ENCODE measurements around the gene MADD.
A peak's percentile ranks its signal among the peaks of the same experiment; 100 is the strongest.

MADD gene

DNA sequence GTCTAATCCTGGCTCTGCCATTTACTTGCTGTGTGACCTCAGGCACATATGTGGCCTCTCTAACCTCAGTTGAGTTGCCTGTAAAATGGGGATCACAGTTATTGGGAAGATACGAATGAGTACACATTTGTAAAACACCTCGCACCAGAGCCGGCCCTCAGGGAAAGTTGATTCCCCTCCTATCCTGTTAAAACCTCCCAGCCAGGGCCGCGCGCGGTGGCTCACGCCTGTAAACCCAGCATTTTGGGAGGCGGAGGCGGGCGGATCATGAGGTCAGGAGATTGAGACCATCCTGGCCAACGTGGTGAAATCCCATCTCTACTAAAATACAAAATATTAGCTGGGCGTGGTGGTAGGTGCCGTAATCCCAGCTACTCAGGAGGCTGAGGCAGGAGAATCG, 90.4 kb downstream of the MADD start:
- DNase-seq: no peak

DNA sequence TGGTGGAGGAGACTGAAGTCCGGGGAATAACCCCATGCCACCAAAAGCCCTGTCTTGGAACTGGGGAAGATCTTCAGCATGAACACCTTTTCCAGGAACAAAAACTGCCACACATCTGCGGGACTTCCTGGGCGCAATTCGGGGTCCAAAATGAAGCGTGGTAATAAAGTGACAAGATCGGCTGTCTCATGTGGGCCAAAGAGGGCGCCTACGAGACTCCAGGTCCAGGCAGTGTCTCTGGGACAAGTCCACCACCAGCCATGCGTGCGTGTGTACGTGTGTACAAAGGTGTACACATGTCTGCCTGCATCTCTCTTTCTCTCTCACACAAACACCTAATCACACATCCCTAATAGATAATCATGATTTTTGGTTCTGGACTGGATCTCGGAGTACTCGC, 91.5 kb downstream of the MADD start:
- no peak for DNase-seq

DNA sequence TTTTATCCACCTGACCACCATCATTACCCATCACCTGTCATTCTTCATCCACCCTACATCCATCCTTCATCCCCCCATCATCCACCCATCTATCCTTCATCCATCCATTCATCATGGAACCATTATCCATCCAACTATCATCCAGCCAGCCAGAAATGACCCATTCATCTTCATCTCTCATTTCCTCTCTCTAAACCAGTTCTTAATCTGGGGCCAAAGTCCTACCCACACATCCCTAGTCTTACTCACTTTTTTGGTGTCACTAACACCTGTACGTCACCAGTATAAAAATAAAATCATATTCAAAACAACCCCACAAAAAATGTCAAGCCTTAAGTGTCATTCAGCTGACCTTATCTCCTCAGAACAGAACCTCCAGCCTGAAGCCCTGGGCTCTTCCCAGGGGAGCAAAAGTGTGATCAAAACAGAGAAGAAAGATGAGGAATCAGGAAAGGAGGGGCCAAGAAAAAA, 96.1 kb downstream of the MADD start:
- DNase-seq: no peak

DNA sequence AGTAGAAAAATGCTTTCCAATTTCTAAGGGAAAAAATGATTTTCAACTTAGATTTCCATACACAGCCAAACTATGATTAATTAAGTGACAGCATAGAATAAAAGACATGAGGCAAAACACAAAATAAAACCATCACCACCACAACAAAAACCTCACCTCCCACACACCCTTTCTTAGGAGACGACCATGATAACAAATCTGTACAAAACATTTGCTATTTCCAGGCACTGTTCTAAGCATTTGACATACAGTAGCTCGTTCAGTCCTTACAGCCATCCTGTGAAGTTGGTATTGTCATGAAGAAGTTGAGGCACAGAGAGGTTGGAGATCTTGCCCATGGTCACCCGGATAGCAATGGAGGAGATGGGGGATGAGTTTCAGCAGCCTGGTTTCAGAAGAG, 99.7 kb downstream of the MADD start:
- DNase-seq: no peak

DNA sequence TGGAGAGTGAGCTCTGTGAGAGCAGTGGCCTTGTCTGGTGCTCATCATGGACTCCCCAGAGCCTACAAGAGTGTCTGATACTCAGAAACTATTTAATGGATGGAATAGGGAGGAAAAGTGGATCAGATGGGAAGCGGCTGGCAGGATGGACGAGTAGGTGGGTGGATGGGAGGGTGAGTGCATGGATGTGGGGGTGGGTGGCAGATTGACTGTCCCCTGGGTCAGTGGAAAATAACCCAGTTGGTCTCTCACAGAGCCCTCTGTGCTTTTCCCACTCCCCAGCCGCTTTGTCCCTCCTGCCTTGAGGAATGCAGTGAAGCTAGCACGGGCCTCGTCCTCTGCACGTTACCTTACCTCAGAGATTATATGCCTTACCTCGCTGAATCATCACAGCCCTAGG, 102.5 kb downstream of the MADD start:
- no peak for DNase-seq

DNA sequence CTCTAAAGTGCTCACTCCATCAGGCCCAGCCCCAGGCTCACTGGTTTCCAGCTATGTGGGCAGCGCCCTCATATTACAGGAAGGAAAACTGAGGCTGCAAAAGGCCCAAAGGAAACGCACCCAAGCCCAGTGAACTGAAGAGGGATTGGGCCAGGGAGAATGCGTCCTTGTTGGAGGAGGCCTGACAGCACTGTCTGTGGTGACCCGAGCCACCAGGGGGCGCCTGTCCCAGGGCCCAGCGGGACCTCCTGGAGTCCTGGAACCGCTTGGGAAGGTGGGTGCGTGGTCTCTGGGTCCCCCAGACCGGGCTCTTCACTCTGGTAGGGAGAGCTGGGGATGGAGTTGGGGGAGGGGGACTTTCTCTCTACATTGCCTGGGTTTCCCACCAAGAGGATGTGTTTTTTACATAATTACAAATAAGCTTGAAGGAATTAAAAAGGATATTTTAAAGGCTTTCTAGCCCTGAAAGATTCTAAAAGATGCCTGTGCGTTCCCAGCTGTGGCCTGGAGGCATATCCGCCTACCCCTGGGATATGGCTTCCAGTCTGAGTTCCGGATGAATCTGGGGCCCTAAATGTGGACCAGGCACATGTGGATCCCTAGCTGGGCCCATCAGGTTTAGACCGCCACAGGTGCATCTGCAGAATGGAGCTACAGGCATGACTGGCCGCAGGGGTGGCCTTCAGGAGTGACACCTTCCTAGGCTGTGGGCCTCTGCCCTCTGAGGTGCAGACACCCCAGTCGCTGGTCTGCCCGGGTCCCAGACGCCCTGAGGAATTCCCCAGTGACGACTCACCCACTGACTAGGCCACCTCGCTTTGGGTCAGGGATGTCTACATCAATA, 104.2 kb downstream of the MADD start:
- peak; percentile 59 for DNase-seq

DNA sequence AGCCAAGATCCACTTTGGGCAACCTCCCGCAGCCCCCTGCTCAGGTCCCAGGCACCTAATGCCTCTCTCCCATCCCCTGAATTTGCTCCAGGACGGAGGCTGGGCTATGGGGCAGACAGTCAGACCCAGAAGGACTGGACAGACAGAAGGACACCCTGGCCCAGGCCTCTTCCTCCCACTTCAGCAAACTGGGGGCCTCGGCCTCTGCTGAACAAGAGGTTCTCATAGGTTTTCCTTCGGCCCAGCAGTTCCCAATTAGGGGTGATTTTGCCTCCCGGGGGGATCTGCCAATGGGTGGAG, 104.7 kb downstream of the MADD start:
- DNase-seq: no peak

DNA sequence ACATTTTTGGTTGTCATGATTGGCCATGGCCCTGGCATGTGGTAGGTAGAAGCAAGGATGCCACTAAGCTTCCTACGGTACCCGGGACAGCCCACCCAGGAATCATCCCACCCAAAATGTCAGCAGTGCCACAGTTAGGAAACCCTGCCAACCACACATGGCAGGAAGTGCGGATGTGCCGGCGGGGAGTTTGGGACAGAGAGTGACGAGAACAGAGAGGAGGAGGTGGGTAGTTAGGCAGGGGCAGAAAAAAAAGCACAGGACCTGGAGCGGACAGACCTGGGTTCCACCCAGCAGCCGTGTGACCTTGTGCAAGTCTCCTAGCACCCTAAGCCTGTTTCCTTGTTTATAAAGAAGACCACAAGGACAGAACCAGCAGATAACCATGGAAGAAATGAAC, 105.1 kb downstream of the MADD start:
- DNase-seq: no peak

DNA sequence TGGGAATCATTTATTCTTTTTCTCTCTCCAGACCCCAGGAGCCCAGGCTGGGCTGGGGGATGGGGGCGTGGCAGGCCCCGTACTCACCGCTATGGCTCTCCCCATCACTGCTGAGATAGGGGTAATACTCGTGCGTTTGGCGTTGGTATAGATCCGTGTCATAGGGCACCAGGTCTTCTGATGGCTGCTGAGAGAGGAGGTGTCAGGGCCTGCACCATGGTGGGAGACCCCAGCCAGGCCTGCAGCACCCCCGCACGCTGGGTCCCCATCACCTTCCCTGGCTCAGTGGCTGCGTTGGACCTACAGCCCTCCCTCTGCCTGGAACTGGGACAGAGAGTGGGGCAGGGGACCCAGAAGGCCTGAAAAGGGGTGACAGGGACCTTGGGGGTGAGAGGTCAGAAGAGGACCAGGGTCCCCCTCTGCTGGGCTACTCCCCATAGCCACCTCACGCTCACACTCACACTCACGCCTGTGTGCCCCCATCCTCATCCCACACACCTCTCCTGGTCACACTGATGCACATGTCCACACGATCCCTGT, 105.7 kb downstream of the MADD start:
- no peak for DNase-seq

DNA sequence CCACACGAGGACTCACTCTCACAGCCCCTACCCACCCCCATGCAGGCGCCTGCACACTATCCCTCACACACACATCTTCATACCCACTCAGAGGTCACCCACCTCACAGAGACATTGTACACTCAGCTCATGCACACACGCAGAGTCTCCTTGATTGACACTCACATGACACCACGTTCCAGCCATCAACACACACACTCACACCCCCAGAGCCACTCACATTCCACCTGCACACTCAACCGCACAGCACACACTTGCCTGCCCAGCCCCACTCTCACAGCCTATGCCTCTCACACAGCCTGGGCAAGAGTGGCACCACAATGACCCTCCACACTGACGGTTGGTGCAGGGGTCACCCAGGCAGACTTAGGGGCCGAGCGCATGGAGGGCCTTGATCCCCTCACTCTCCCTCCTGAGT, 106.2 kb downstream of the MADD start:
- no peak for DNase-seq

DNA sequence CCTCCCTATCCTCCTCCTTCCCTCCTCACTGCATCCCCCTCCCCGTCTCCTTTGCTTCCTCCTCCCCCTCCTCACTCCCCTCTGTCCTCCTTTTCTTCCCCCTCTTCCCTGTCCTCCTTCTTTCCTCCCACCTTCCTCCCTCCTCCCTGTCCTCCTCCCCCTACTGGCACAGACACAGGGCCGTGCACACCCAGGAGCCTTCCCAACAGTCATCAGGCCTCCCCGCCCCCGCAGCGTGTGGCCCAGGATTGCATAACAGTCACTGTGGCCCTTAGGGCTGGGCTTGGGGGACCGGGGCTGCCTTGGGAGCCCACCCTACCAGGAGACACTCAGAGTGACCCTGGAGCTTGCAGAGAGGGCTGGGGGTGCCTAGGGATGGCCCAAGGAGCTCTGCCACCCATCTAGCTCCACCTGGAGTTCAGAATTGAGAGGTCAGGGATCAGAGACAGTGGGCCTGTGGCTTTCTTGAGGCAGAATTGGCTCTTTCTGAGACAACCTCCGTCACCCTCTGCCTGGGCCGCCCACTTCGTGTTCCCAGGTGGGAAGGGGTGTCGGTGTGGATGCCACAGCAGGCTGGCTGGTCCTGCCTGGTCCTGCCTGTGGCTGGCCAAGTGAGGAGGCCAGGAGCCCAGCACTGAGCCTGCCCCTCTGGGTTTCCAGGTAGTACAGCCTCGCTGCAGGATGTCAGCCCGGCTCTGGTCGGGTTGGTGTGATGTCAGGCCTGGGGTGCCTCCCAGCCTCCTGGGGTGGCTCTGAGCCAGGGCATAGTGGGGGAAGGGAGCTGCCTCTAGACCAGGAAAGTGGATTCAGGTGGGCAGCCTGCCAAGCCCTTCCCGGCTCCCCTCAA, 106.8 kb downstream of the MADD start:
- DNase-seq: no peak

DNA sequence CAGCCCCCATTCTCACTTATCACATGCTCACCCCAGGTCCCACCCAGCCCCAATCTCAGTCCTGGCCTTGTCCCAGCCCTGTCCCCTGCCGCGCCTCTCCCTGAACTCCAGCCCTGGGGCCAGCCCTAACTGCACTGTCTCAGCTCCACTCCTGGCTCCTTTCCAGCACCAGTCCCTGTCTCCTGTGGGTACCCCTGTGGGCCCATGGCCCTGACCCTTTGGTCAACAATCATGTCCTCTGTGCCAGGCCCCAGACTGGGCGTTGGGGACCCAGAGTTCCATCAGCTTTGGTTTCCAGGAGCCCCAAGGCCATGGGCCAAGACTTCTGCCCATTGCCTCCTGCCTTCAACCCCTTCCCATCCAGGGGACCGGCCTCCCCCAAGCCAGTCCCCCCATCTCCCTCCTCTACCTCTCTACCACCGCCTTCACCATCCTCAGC, 107.7 kb downstream of the MADD start:
- DNase-seq: no peak

DNA sequence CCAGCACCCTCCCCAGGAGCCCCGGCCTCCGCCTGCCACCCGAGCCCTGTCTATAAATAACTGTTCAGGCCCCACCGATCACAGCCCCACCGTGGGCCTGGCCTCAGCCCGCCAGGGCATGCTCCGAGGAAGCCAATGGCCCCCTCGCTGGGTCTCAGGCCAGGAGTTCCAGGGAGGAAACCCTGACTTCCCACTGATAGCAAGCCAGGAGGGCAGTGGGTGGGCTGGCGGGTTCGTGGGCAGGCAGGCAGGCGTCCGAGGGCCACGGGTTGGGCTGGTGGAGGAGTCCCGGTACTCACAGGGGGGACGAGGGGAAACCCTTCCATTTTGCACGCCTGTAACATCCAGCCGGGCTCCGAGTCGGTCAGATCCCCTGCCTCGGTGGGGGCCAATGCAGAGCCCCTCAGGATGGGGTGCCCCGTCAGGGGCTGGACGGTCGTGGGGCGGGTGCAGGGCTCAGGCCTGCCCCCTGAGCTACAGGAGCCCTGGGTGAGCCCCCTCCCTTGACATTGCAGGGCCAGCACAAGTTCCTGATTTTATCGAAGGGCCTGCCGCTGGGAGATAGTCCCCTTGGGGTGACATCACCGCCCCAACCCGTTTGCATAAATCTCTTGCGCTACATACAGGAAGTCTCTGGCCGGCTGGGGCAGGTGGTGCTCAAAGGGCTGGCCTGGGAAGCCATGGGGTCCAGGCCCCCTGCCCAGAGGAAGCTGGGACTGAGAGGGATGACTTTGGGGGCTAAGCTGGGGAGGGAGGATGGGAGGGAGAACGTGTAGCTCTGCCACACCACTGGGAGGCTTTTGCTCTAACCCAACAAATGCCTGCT, 108.3 kb downstream of the MADD start, which contains the start of gene SPI1:
SPI1 (minus strand) TSS at position 538 of the 826 bp plus-strand sequence; CDS start at position 344, 194 bp downstream.
- no peak for DNase-seq

DNA sequence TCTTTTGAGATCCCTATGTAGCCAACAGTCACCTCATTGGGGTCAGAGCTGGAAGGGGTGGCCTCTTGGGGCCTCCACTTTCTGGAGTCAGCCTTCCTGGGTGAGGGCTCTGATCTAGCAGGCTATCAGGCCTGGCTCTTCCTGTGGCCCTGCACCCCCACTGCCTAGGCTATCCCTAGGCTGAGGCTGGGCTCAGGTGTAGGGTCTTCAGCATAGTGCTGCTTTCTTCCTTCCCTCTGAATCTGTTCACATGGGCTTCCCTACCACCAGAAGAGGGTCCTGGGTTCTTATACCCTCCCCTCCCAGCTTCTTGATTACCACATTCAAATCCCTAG, 108.9 kb downstream of the MADD start:
- no peak for DNase-seq

DNA sequence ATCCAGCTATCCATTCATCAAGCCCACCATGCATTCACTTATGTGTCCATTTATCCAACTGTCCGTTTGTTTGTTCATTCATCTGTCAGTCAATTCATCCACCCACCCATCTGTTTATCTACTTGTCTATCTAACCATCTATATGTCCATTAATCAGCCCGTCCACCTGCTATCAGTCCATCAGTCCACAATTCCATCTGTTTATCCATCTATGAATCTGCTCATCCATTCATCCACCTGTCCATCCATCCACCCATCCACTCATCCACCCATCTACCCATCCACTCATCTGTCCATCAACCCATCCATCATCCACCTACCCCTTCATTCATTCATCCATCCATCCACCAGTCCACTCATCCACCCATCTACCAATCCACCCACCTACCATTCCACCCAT, 109.4 kb downstream of the MADD start:
- no peak for DNase-seq
